Osteocyte (in vitro differentiated cells): ENCODE results near the gene TESK2. TPM values are rescaled to one million over a fixed set of nuclear protein-coding genes. Genes with fewer than 3 reads are reported as not detected.

ENCODE experiments used
- DNase-seq: peaks from one replicate; pipeline ENCODE4 v3.0.0; 2021; ENCODE audit warnings: mixed read lengths; ENCODE audit not compliant: unreplicated experiment; ENCODE audit errors: extremely low spot score
- H3K27ac Mint-ChIP-seq: one replicate; pipeline ENCODE4 v1.8.0; 2021; ENCODE audit warnings: mild to moderate bottlenecking, mixed read lengths; ENCODE audit not compliant: unreplicated experiment
- H3K27me3 Mint-ChIP-seq: one replicate; pipeline ENCODE4 v1.8.0; 2021; ENCODE audit warnings: mixed read lengths; ENCODE audit not compliant: unreplicated experiment
- H3K36me3 Mint-ChIP-seq: one replicate; pipeline ENCODE4 v1.8.0; 2021; ENCODE audit warnings: mixed read lengths; ENCODE audit not compliant: unreplicated experiment
- H3K4me1 Mint-ChIP-seq: one replicate; pipeline ENCODE4 v1.8.0; 2021; ENCODE audit warnings: mixed read lengths; ENCODE audit not compliant: unreplicated experiment
- H3K4me3 Mint-ChIP-seq: one replicate; pipeline ENCODE4 v1.8.0; 2021; ENCODE audit warnings: mild to moderate bottlenecking, moderate library complexity, mixed read lengths; ENCODE audit not compliant: unreplicated experiment
- H3K9me3 Mint-ChIP-seq: one replicate; pipeline ENCODE4 v1.8.0; 2021; ENCODE audit warnings: mixed read lengths; ENCODE audit not compliant: unreplicated experiment
- CTCF ChIP-seq: fragments of 200-600 bp; sonication (generic); IDR thresholded peaks from 2 replicates; pipeline ENCODE4 v1.5.0; 2021; ENCODE audit warnings: antibody characterized with exemption, mild to moderate bottlenecking, moderate library complexity
- total RNA-seq: library from RNA; stranded (reverse); gene quantifications from 2 replicates; pipeline ENCODE4 v1.2.1, GENCODE V29; 2021

The TESK2 gene
- total RNA-seq, 1 donor from 2014 or later: 2.7 TPM

- H3K4me1 Mint-ChIP-seq: no peaks in the 10 kb centered on the region
- DNase-seq: no peak
- no peak for TF ChIP-seq CTCF
- no peaks in the 10 kb centered on the region for H3K9me3 Mint-ChIP-seq
- no peak overlapping the region for H3K27ac Mint-ChIP-seq
- H3K36me3 Mint-ChIP-seq: no peaks in the 10 kb centered on the region
- H3K27me3 Mint-ChIP-seq: peaks cover 14% of the 10 kb centered on the region
- no peak overlapping the region for H3K4me3 Mint-ChIP-seq
These were observed 80.0 kb downstream of the TESK2 start for GRCh38 chr1:45410850-45411509.

GRCh38 chr1:45409276-45409675 is 81.7 kb downstream of the TESK2 start:
- H3K36me3 Mint-ChIP-seq: no peaks in the 10 kb centered on the region
- H3K9me3 Mint-ChIP-seq: no peaks in the 10 kb centered on the region
- no peaks in the 10 kb centered on the region for H3K4me1 Mint-ChIP-seq
- no peak for DNase-seq
- no peak overlapping the region for H3K27ac Mint-ChIP-seq
- no peak overlapping the region for H3K4me3 Mint-ChIP-seq
- peaks cover 6% of the 10 kb centered on the region for H3K27me3 Mint-ChIP-seq
- no peak for TF ChIP-seq CTCF

- no peak overlapping the region for H3K4me3 Mint-ChIP-seq
- H3K27ac Mint-ChIP-seq: no peak overlapping the region
- no peak for TF ChIP-seq CTCF
- H3K9me3 Mint-ChIP-seq: no peaks in the 10 kb centered on the region
- peaks cover 2% of the 10 kb centered on the region for H3K27me3 Mint-ChIP-seq
- DNase-seq: no peak
- H3K36me3 Mint-ChIP-seq: no peaks in the 10 kb centered on the region
- H3K4me1 Mint-ChIP-seq: no peaks in the 10 kb centered on the region
These were observed 83.2 kb downstream of the TESK2 start for GRCh38 chr1:45407629-45408287.

GRCh38 chr1:45405636-45406035 is 85.3 kb downstream of the TESK2 start:
- no peak overlapping the region for H3K4me3 Mint-ChIP-seq
- H3K4me1 Mint-ChIP-seq: no peaks in the 10 kb centered on the region
- peaks cover 2% of the 10 kb centered on the region for H3K27me3 Mint-ChIP-seq
- no peak overlapping the region for H3K27ac Mint-ChIP-seq
- DNase-seq: no peak
- no peaks in the 10 kb centered on the region for H3K36me3 Mint-ChIP-seq
- TF ChIP-seq CTCF: no peak
- H3K9me3 Mint-ChIP-seq: no peaks in the 10 kb centered on the region

- Mint-ChIP-seq H3K9me3 (no peaks in the 10 kb centered on the region), H3K4me3 (no peak overlapping the region), H3K4me1 (no peaks in the 10 kb centered on the region), H3K36me3 (no peaks in the 10 kb centered on the region), H3K27me3 (peaks cover 2% of the 10 kb centered on the region), H3K27ac (no peak overlapping the region)
- no peak for DNase-seq
- no peak for TF ChIP-seq CTCF
These were observed 87.2 kb downstream of the TESK2 start for GRCh38 chr1:45403718-45404117.
